Lower leg skin (tissue), 4 donors: ENCODE data around the gene XAB2. TPM values are rescaled to one million over a fixed set of nuclear protein-coding genes. Genes with fewer than 3 reads are reported as not detected.

Source experiments
- DNase-seq, 2 donors: peaks; one replicate each; pipeline ENCODE4 v3.0.0-alpha.2; 2019; ENCODE audit warnings: low spot score in 2 of 2
- H3K4me3 ChIP-seq: fragments of 200-600 bp; sonication (generic); 2 replicates; pipeline ENCODE4 v1.5.1; 2017; ENCODE audit warnings: mild to moderate bottlenecking, low read depth; ENCODE audit not compliant: poor library complexity, severe bottlenecking
- CTCF ChIP-seq, 3 donors: fragments of 450-650 bp; IDR thresholded peaks; one replicate each; pipeline ENCODE4 v1.5.1; 2016; ENCODE audit warnings: antibody characterized with exemption in 3 of 3, mild to moderate bottlenecking in 3 of 3, moderate library complexity in 2 of 3
- POLR2A ChIP-seq, 2 donors: fragments of 450-650 bp; IDR thresholded peaks; one replicate each; pipeline ENCODE4 v1.6.1; 2016 to 2017; ENCODE audit warnings: antibody characterized with exemption in 2 of 2, mild to moderate bottlenecking in 1 of 2, moderate library complexity in 1 of 2
- WGBS, 2 donors: methylation state at CpG; one replicate each; pipeline ENCODE4 v1.1.5; 2018; 5-methylcytosine and 5-hydroxymethylcytosine counted together
- intact Hi-C: fragments of 100-400 bp; cut with DNase I; formaldehyde crosslinking; loops from one replicate; pipeline ENCODE4 v1.15.0; 2023; ENCODE audit warnings: low total_unique reads
- total RNA-seq, 4 donors: library from RNA; depleted of rRNA; stranded (reverse); fragments of >200 nt; gene quantifications; one replicate each; pipeline ENCODE4 v1.1.0, GENCODE V29; 2016

XAB2 gene
- total RNA-seq, 4 donors from 2014 or later, result 55.9 to 99.1 (median 67.7) TPM

- no peak for DNase-seq
- H3K4me3 ChIP-seq, result no peak overlapping the region
- TF ChIP-seq CTCF (IDR thresholded peaks at IDR 0.05) (no peak), POLR2A (IDR thresholded peaks at IDR 0.05) (no peak)
- 51 to 52% methylated on average over 15 to 21 of the region's 21 CpGs for WGBS, 2 donors
- intact Hi-C loops, result no loop called here
Measured at GRCh38 chr19:7618771-7619510, 10.4 kb downstream of the XAB2 start.

- intact Hi-C loops, result no loop called here
- WGBS, 2 donors, result 62 to 69% methylated on average over 4 of the region's 4 CpGs
- TF ChIP-seq POLR2A (IDR thresholded peaks at IDR 0.05) (no peak), CTCF (IDR thresholded peaks at IDR 0.05) (no peak)
- no peak overlapping the region for H3K4me3 ChIP-seq
- DNase-seq, result no peak
Measured at GRCh38 chr19:7618348-7618747, 11.0 kb downstream of the XAB2 start.

- no peak overlapping the region for H3K4me3 ChIP-seq
- intact Hi-C loops, result no loop called here
- DNase-seq, result no peak
- TF ChIP-seq CTCF (IDR thresholded peaks at IDR 0.05) (no peak), POLR2A (IDR thresholded peaks at IDR 0.05) (no peak)
- 81 to 88% methylated on average over 18 to 28 of the region's 28 CpGs for WGBS, 2 donors
Measured at GRCh38 chr19:7617735-7618134, 11.6 kb downstream of the XAB2 start.

GRCh38 chr19:7617172-7617571 is 12.2 kb downstream of the XAB2 start:
- no peak for TF ChIP-seq CTCF (IDR thresholded peaks at IDR 0.05)
- TF ChIP-seq POLR2A (IDR thresholded peaks at IDR 0.05), result no peak
- WGBS, 2 donors, result 89 to 93% methylated on average over 12 of the region's 12 CpGs
- H3K4me3 ChIP-seq, result no peak overlapping the region
- intact Hi-C loops, result no loop called here
- DNase-seq, result no peak

- 88 to 91% methylated on average over 50 to 59 of the region's 59 CpGs for WGBS, 2 donors
- no peak for TF ChIP-seq POLR2A (IDR thresholded peaks at IDR 0.05)
- no peak for TF ChIP-seq CTCF (IDR thresholded peaks at IDR 0.05)
- intact Hi-C loops, result no loop called here
- DNase-seq, result no peak
- H3K4me3 ChIP-seq, result no peak overlapping the region
Measured at GRCh38 chr19:7614859-7615741, 14.2 kb downstream of the XAB2 start.
